WERI-Rb-1 (cell line): ENCODE measurements around the gene DAB2IP.

Experiments used
- DNase-seq: peaks from one replicate; pipeline ENCODE4 v3.0.0-alpha.2; 2020
- H3K27ac ChIP-seq: fragments of 250-450 bp; sonication (Bioruptor Pico); 2 replicates; pipeline ENCODE4 v1.5.1; 2020; ENCODE audit warnings: mild to moderate bottlenecking, moderate library complexity
- H3K27me3 ChIP-seq: fragments of 250-450 bp; sonication (Bioruptor Pico); 2 replicates; pipeline ENCODE4 v1.5.1; 2021; ENCODE audit warnings: mild to moderate bottlenecking, low read depth, moderate library complexity; ENCODE audit not compliant: insufficient read depth, severe bottlenecking
- H3K36me3 ChIP-seq: fragments of 250-450 bp; sonication (Bioruptor Pico); 2 replicates; pipeline ENCODE4 v1.5.1; 2020; ENCODE audit warnings: mild to moderate bottlenecking, moderate library complexity
- H3K4me3 ChIP-seq: 2 replicates; pipeline ENCODE4 v1.5.1; 2011; ENCODE audit warnings: low read depth, mild to moderate bottlenecking, control low read depth, low read length
- H3K9me3 ChIP-seq: fragments of 250-450 bp; sonication (Bioruptor Pico); 2 replicates; pipeline ENCODE4 v1.5.1; 2021; ENCODE audit warnings: mild to moderate bottlenecking, moderate library complexity; ENCODE audit not compliant: severe bottlenecking
- CTCF ChIP-seq: IDR thresholded peaks from 2 replicates; pipeline ENCODE4 v1.5.1; 2011; ENCODE audit warnings: low read depth, mild to moderate bottlenecking, control low read depth, inconsistent platforms, low read length

Gene DAB2IP

GRCh38 chr9:121651295-121652020 is at the start of gene DAB2IP:
Gene DAB2IP (plus strand): TSS chr9:121651634. CDS start chr9:121651776, 142 bp downstream.
- H3K4me3 ChIP-seq: peak within 1 kb of the TSS; percentile 70
- peak within 1 kb of the TSS; percentile 86 for H3K27ac ChIP-seq
- peak; percentile 93 for DNase-seq
- H3K27me3 ChIP-seq: no peaks in the 10 kb centered on the region
- no peaks in the 10 kb centered on the region for H3K9me3 ChIP-seq
- TF ChIP-seq CTCF: no peak
- peaks cover 19% of the 10 kb centered on the region for H3K36me3 ChIP-seq

- Histone ChIP-seq H3K27ac (no peak overlapping the region), H3K4me3 (no peak overlapping the region), H3K27me3 (no peaks in the 10 kb centered on the region), H3K36me3 (peaks cover 11% of the 10 kb centered on the region), H3K9me3 (peaks cover 5% of the 10 kb centered on the region)
- TF ChIP-seq CTCF: no peak
- DNase-seq: no peak
Measured at GRCh38 chr9:121603028-121603427, 48.4 kb upstream of the DAB2IP start.

DNA sequence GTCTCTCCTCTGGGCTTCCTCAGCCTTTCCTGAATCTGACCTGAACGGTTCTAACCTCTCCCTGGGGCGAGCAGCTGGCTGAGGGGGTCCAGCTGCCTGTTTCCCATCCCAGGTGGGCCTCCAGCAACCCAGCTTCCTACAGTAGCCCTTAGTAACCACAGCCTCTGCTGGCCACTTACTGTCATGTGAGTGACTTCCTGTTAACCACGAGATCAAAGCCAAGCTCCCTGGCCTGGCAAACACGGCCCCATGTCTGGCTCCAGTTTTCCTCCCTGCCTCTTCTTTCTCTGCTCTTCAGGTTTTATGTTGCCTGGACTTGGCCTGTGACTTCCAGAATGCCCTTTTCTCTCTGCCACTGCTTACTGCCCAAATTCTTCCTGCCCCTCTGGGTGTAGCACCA is 47.2 kb upstream of the DAB2IP start:
- Histone ChIP-seq H3K36me3 (peaks cover 8% of the 10 kb centered on the region), H3K27ac (no peak overlapping the region), H3K4me3 (no peak overlapping the region), H3K9me3 (no peaks in the 10 kb centered on the region), H3K27me3 (no peaks in the 10 kb centered on the region)
- no peak for DNase-seq
- no peak for TF ChIP-seq CTCF

- peaks cover 11% of the 10 kb centered on the region for H3K36me3 ChIP-seq
- no peak overlapping the region for H3K27ac ChIP-seq
- no peak overlapping the region for H3K4me3 ChIP-seq
- no peak for TF ChIP-seq CTCF
- H3K9me3 ChIP-seq: no peaks in the 10 kb centered on the region
- no peaks in the 10 kb centered on the region for H3K27me3 ChIP-seq
- no peak for DNase-seq
Measured at GRCh38 chr9:121604654-121605053, 46.8 kb upstream of the DAB2IP start.

GRCh38 chr9:121607434-121608167 is 43.8 kb upstream of the DAB2IP start:
- Histone ChIP-seq H3K27me3 (no peaks in the 10 kb centered on the region), H3K4me3 (peak overlapping the region; percentile 26), H3K36me3 (peaks cover 5% of the 10 kb centered on the region), H3K9me3 (no peaks in the 10 kb centered on the region), H3K27ac (peak overlapping the region; percentile 84)
- TF ChIP-seq CTCF: no peak
- peak; percentile 73 for DNase-seq
